ENCODE measurements around the gene ANO9.

DNA sequence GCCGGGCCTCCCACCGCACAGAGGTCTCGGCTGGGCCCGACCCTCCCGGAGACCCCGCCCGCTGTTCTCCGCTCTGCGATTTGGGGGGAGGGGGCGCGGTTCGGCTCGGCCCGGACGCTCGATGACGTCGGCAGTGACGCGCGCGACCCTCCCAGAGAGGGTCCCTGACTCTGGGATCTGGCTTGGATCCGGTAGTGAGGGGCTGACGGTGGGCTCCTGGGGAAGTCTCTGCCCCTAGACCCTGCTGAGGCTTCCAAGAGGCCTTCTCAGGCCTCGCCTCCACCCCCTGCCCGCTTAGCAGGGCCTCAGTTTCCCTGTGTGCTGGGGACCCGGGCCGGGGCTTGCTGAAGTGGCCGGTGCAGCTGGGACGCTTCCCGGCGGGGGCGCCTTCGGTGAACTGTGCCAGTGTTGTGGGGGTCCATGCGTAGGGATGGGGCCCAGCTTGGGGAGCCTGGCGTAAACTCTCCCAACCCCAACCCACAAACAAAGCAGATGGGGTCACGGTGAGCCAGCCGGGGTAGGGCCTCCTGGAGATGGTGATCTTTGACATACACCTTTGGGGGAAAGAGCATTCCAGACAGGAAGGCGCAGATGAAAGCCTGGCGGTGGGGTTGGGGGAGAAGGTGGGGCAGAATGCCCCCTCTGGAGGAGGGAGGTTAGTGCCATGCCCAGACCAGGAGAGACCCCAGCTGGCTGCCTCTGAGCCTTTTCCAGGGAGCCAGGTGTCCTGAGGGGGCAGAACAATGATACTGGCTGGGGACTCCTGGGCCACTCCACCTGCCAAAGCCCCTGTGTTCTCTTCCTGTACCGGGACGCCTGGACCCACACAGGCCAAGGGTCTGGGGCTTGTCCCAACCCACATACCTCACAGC, 71.5 kb downstream of the ANO9 start:
- TF ChIP-seq, protein P1, sequence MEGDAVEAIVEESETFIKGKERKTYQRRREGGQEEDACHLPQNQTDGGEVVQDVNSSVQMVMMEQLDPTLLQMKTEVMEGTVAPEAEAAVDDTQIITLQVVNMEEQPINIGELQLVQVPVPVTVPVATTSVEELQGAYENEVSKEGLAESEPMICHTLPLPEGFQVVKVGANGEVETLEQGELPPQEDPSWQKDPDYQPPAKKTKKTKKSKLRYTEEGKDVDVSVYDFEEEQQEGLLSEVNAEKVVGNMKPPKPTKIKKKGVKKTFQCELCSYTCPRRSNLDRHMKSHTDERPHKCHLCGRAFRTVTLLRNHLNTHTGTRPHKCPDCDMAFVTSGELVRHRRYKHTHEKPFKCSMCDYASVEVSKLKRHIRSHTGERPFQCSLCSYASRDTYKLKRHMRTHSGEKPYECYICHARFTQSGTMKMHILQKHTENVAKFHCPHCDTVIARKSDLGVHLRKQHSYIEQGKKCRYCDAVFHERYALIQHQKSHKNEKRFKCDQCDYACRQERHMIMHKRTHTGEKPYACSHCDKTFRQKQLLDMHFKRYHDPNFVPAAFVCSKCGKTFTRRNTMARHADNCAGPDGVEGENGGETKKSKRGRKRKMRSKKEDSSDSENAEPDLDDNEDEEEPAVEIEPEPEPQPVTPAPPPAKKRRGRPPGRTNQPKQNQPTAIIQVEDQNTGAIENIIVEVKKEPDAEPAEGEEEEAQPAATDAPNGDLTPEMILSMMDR (conservative IDR thresholded peaks at IDR 0.05; ENCODE audit: low read depth, low read length): no peak
- no peak for TF ChIP-seq EZH2 (IDR thresholded peaks at IDR 0.05; ENCODE audit: low read length, unreplicated experiment)
- no peak for TF ChIP-seq EZH2phosphoT487 (IDR thresholded peaks at IDR 0.05; ENCODE audit: borderline replicate concordance, low read length)
